GM10248 (cell line): ENCODE results near the gene DDIAS.

Source experiments
- CTCF ChIA-PET: fragments of 300-600 bp; sonication (Branson Sonifier 250); formaldehyde crosslinking; extraction: SDS; loops from one replicate; lab custom pipeline; 2021; ENCODE audit warnings: antibody characterized with exemption; lab: Yijun Ruan, JAX
- POLR2A ChIA-PET: fragments of 350-650 bp; sonication (Branson Sonifier 250); formaldehyde crosslinking; extraction: SDS; loops from one replicate; lab custom pipeline; 2020; ENCODE audit warnings: antibody characterized with exemption; lab: Yijun Ruan, JAX
- DNase-seq: peaks from one replicate; pipeline ENCODE4 v3.0.0; 2012; ENCODE audit errors: extremely low spot score
- CTCF ChIP-seq: IDR thresholded peaks from 2 replicates; pipeline ENCODE4 v1.5.1; 2012; ENCODE audit warnings: mild to moderate bottlenecking, low read depth; ENCODE audit errors: extremely low read depth, missing control alignments, control extremely low read depth

DDIAS gene

DNA sequence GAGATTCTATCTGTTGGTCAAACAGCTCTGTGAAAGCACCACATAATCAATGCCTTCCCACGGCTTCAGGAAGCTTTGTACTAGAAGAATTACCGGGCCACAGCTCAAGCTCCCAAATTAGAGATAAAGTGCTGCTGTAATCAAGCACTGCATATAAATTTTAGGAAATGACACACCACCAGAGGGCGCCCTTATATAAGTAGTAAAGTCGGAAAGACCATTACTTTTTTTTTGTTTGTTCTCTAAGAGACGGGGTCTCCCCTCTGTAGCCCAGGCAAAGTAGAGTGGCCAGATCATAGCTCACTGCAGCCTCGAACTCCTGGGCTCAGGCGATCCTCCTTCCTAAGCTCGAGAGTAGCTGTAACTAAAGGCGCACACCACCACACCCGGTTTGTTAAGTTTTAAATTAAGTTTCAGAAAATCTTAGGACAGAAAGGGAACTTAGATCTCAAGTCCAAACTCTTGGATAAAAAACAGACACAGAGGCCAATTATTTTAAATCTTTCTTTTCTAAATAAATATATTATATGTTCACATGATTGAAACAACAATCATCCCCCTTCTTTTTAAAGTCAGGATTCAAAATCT is 33.9 kb upstream of the DDIAS start:
- ChIA-PET CTCF (interaction anchor here (0.6 to 6.8 kb wide), 55 partner anchors 8 to 962 kb away, joined by 3 to 57 read pairs (median 3); partner anchors contain the start of genes DDIAS and RAB30), POLR2A (no interaction called here)
- peak; percentile 63 for DNase-seq
- TF ChIP-seq CTCF: peak; percentile 48

DNA sequence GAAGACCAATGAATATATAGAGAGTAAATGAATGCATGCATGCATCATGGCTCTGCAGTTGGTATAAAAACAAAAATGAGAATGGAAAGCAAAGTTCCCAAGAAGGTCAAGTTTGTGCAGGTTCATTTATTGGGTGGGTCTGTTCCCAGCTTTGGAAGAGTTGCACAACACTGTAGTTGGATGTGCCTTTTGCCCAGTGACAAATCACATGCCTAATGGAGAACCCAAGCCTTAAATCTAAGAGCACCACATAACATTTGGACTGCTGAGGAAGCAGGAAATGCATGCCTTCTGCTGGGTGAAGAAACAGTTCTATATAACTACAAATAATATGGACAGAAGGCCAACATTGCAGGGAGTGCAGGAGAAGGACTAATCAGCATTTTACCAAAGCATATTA is 31.9 kb upstream of the DDIAS start:
- POLR2A ChIA-PET: no interaction called here
- DNase-seq: no peak
- no peak for TF ChIP-seq CTCF
- CTCF ChIA-PET: interaction anchor here (0.8 to 6.8 kb wide), 6 partner anchors 15 to 949 kb away, joined by 3 to 57 read pairs (median 5); partner anchors contain the start of genes DDIAS and PRCP

DNA sequence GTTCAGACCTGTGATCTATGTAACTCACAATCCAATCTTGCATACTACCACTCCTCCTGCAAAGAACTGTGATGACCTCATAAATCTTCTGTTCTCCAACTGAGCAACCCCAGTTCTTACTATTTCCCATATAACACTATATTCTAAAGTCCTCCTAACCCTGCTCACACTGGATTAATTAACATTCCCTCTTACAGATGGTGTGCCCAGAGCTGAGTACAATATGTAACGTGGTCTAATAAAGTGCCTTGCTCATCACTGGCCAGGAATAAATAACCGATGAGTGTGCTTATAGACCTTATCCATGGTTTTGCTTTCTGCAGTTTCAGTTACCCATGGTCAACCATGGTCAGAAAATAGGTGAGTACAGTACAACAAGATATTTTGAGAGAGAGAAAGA is 29.9 kb upstream of the DDIAS start:
- CTCF ChIA-PET: no interaction called here
- no peak for DNase-seq
- no peak for TF ChIP-seq CTCF
- POLR2A ChIA-PET: no interaction called here

- no peak for TF ChIP-seq CTCF
- ChIA-PET CTCF (interaction anchor here (0.8 to 1.2 kb wide), 3 partner anchors 21 to 419 kb away, joined by 3 to 4 read pairs (median 4); partner anchors contain the start of gene PRCP), POLR2A (no interaction called here)
- no peak for DNase-seq
Observed at GRCh38 chr11:82872377-82873150, 29.0 kb upstream of the DDIAS start.

DNA sequence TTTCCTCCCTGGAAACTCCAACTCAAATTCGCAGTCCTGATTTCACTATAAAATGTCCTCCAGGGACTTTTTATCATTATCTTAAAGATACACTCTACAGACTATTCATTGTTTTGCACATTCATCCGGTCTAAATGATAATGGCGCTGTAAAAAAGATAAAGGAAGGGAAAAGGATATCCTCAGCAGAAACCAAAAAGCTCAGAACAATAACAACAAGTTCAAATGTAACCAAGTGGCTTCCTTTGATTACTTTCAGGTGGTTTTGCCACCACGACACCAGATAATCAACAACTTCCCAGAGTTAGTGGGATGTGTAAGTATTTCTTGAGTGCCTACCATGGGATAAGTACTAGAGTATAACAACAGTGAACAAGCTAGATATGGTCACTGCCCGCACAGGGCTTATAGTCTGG is 27.6 kb upstream of the DDIAS start:
- ChIA-PET CTCF (interaction anchor here (0.7 kb wide), 1 partner anchor 536 kb away, joined by 3 read pairs; no protein-coding TSS in a partner anchor), POLR2A (no interaction called here)
- no peak for DNase-seq
- no peak for TF ChIP-seq CTCF

DNA sequence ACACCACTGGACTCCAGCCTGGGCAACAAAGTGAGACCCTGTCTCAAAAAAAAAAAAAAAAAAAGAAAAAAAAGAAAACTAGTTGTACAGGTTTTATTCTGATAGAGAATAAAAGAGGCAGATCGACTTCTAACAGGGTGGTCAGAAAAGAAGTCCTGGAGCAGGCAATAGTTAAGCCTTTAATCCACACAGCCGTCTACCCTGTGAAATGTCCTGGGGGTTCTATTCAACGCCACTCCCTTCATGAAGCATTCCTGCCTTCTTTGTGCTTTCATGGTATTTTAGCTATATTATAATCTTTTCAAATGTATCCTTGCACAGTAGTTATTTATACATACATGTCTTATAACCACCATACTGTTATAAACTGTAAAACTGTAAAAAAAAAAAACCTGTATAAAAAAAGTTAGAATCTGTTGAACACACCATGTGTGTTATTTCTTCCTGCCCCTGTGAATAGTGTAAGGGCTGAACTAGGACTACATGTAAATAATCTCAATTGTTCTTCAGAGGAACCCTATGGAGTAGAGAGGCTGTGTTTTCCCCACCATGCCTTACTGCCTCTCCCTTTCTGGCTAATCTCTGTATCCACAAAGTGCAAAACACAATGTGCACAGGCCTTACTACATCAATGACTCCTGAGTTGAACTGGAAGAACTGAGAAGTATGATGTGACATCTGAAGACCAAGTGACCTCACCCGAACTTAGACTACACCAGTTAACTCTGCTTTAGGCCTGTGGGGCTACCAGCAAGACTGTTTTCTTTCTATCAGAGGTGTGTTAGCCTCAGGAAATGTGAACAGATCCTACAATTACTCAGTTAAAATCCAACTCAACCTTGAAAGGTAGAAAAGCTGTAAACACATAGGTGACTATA is 26.7 kb upstream of the DDIAS start:
- DNase-seq: no peak
- no peak for TF ChIP-seq CTCF
- ChIA-PET CTCF (interaction anchor here (1.0 to 1.4 kb wide), 2 partner anchors 8 to 375 kb away, joined by 3 to 5 read pairs; no protein-coding TSS in a partner anchor), POLR2A (no interaction called here)
